H9 (cell line): ENCODE results near the gene DUSP28. TPM values are rescaled to one million over a fixed set of nuclear protein-coding genes. Genes with fewer than 3 reads are reported as not detected.

Experiments
- DNase-seq: peaks from one replicate; pipeline ENCODE4 v3.0.0-alpha.2; 2017
- H2AFZ ChIP-seq: one replicate; pipeline ENCODE4 v1.6.1; 2013; ENCODE audit warnings: mild to moderate bottlenecking, low read length, control low read depth, moderate library complexity
- H2AK5ac ChIP-seq: 2 replicates; pipeline ENCODE4 v1.6.1; 2013; ENCODE audit warnings: low read length, control low read depth, mixed read lengths; ENCODE audit not compliant: insufficient read length
- H2BK120ac ChIP-seq: one replicate; pipeline ENCODE4 v1.6.1; 2013; ENCODE audit warnings: low read depth, mild to moderate bottlenecking, low read length, control low read depth, inconsistent platforms; ENCODE audit not compliant: poor library complexity, severe bottlenecking
- H2BK12ac ChIP-seq: 2 replicates; pipeline ENCODE4 v1.6.1; 2013; ENCODE audit warnings: low read length, control low read depth, mixed read lengths, low read depth; ENCODE audit not compliant: insufficient read length
- H2BK15ac ChIP-seq: 2 replicates; pipeline ENCODE4 v1.6.1; 2013; ENCODE audit warnings: low read depth, low read length, control low read depth
- H2BK20ac ChIP-seq: one replicate; pipeline ENCODE4 v1.6.1; 2013; ENCODE audit warnings: low read depth, mild to moderate bottlenecking, low read length, control low read depth, inconsistent platforms; ENCODE audit not compliant: poor library complexity, severe bottlenecking
- H2BK5ac ChIP-seq: 2 replicates; pipeline ENCODE4 v1.6.1; 2013; ENCODE audit warnings: low read length, control low read depth, mixed read lengths; ENCODE audit not compliant: insufficient read length
- H3K14ac ChIP-seq: 2 replicates; pipeline ENCODE4 v1.6.1; 2013; ENCODE audit warnings: low read length, control low read depth; ENCODE audit not compliant: insufficient read depth
- H3K18ac ChIP-seq: 2 replicates; pipeline ENCODE4 v1.6.1; 2013; ENCODE audit warnings: low read depth, mild to moderate bottlenecking, mixed read lengths, low read length, control low read depth; ENCODE audit not compliant: insufficient read length
- H3K23ac ChIP-seq: 2 replicates; pipeline ENCODE4 v1.6.1; 2013; ENCODE audit warnings: low read length, control low read depth, mixed read lengths, low read depth; ENCODE audit not compliant: insufficient read length
- H3K23me2 ChIP-seq: 2 replicates; pipeline ENCODE4 v1.6.1; 2013; ENCODE audit warnings: low read depth, mild to moderate bottlenecking, mixed read lengths, low read length, control low read depth; ENCODE audit not compliant: insufficient read length, poor library complexity, severe bottlenecking
- H3K27ac ChIP-seq: 2 replicates; pipeline ENCODE4 v1.5.1; 2013; ENCODE audit warnings: low read length, control low read depth, mixed read lengths, low read depth; ENCODE audit not compliant: insufficient read length
- H3K27me3 ChIP-seq: 2 replicates; pipeline ENCODE4 v1.6.1; 2013; ENCODE audit warnings: low read length, control low read depth, inconsistent platforms; ENCODE audit not compliant: insufficient read depth
- H3K4ac ChIP-seq: 2 replicates; pipeline ENCODE4 v1.6.1; 2013; ENCODE audit warnings: low read depth, mild to moderate bottlenecking, control low read depth, inconsistent platforms, low read length, moderate library complexity
- H3K4me1 ChIP-seq: 2 replicates; pipeline ENCODE4 v1.6.1; 2013; ENCODE audit warnings: low read length, control low read depth, inconsistent platforms; ENCODE audit not compliant: insufficient read depth
- H3K4me2 ChIP-seq: 2 replicates; pipeline ENCODE4 v1.6.1; 2013; ENCODE audit warnings: low read length, control low read depth, mixed read lengths; ENCODE audit not compliant: insufficient read length, insufficient read depth
- H3K56ac ChIP-seq: 2 replicates; pipeline ENCODE4 v1.6.1; 2013; ENCODE audit warnings: low read depth, mild to moderate bottlenecking, mixed read lengths, low read length, control low read depth; ENCODE audit not compliant: insufficient read length
- H3K79me1 ChIP-seq: 2 replicates; pipeline ENCODE4 v1.6.1; 2013; ENCODE audit warnings: low read depth, mild to moderate bottlenecking, moderate library complexity, low read length, control low read depth, inconsistent platforms; ENCODE audit not compliant: insufficient read depth, poor library complexity, severe bottlenecking
- H3K79me2 ChIP-seq: 2 replicates; pipeline ENCODE4 v1.6.1; 2013; ENCODE audit warnings: low read length, control low read depth, inconsistent platforms; ENCODE audit not compliant: insufficient read depth
- H3K9ac ChIP-seq: 2 replicates; pipeline ENCODE4 v1.6.1; 2013; ENCODE audit warnings: low read length, control low read depth, mixed read lengths; ENCODE audit not compliant: insufficient read length; ENCODE audit errors: extremely low read depth
- H3K9me3 ChIP-seq: one replicate; pipeline ENCODE4 v1.6.1; 2013; ENCODE audit warnings: low read depth, low read length, inconsistent platforms; ENCODE audit not compliant: control insufficient read depth
- H3T11ph ChIP-seq: one replicate; pipeline ENCODE4 v1.6.1; 2013; ENCODE audit warnings: mild to moderate bottlenecking, low read length, control low read depth, inconsistent platforms
- H4K20me1 ChIP-seq: one replicate; pipeline ENCODE4 v1.6.1; 2013; ENCODE audit not compliant: control insufficient read depth, insufficient read length, insufficient read depth
- H4K5ac ChIP-seq: 2 replicates; pipeline ENCODE4 v1.6.1; 2013; ENCODE audit warnings: low read depth, mild to moderate bottlenecking, mixed read lengths, low read length, control low read depth; ENCODE audit not compliant: insufficient read length
- H4K8ac ChIP-seq: replicated peaks from 2 replicates; pipeline ENCODE4 v1.6.1; 2013; ENCODE audit warnings: low read length, control low read depth, mixed read lengths, low read depth; ENCODE audit not compliant: insufficient read length
- H4K91ac ChIP-seq: 2 replicates; pipeline ENCODE4 v1.6.1; 2013; ENCODE audit warnings: low read depth, mild to moderate bottlenecking, moderate library complexity, mixed read lengths, low read length, control low read depth; ENCODE audit not compliant: insufficient read length
- H3K27ac Mint-ChIP-seq, 3 experiments: 2 replicates in 2 of 3; 3 replicates in 1 of 3; pipeline ENCODE4 v1.8.0; 2020 to 2021; ENCODE audit warnings: mixed read lengths in 3 of 3, mild to moderate bottlenecking in 1 of 3, moderate library complexity in 1 of 3
- H3K27me3 Mint-ChIP-seq: 2 replicates; pipeline ENCODE4 v1.8.0; 2021; ENCODE audit warnings: low read depth, mild to moderate bottlenecking, moderate library complexity, mixed read lengths
- H3K36me3 Mint-ChIP-seq, 3 experiments: 2 replicates in 2 of 3; 3 replicates in 1 of 3; pipeline ENCODE4 v1.8.0; 2020 to 2021; ENCODE audit warnings: low read depth in 3 of 3, mixed read lengths in 3 of 3; ENCODE audit not compliant: insufficient read depth in 1 of 3
- H3K4me1 Mint-ChIP-seq, 2 experiments: 2 replicates each; pipeline ENCODE4 v1.8.0; 2020; ENCODE audit warnings: mixed read lengths in 2 of 2
- H3K4me3 Mint-ChIP-seq, 2 experiments: 2 replicates in 1 of 2; 3 replicates in 1 of 2; pipeline ENCODE4 v1.8.0; 2020 to 2021; ENCODE audit warnings: mild to moderate bottlenecking in 2 of 2, mixed read lengths in 2 of 2, moderate library complexity in 1 of 2
- H3K9me3 Mint-ChIP-seq, 2 experiments: 2 replicates in 1 of 2; 3 replicates in 1 of 2; pipeline ENCODE4 v1.8.0; 2020; ENCODE audit warnings: mild to moderate bottlenecking in 2 of 2, mixed read lengths in 2 of 2, moderate library complexity in 1 of 2
- WGBS: extraction: QIAGEN DNeasy Blood & Tissue Kit; methylation state at CpG from one replicate; pipeline ENCODE4 v1.1.7; 2013; ENCODE audit warnings: missing lambda C conversion rate, low lambda C conversion rate, mixed read lengths; ENCODE audit not compliant: insufficient read length; ENCODE audit errors: extremely low coverage; 5-methylcytosine and 5-hydroxymethylcytosine counted together
- total RNA-seq: library from RNA; stranded (reverse); gene quantifications from 2 replicates; pipeline ENCODE4 v1.2.1, GENCODE V29; 2021
- TF ChIP-seq, protein P1 (sequence below): fragments of 200-600 bp; sonication (generic); conservative IDR thresholded peaks from 3 replicates; pipeline ENCODE4 v1.8.0; 2021; ENCODE audit warnings: antibody characterized with exemption, mild to moderate bottlenecking

The DUSP28 gene
- total RNA-seq, 1 experiment from 2014 or later, result 1.6 TPM

DNA sequence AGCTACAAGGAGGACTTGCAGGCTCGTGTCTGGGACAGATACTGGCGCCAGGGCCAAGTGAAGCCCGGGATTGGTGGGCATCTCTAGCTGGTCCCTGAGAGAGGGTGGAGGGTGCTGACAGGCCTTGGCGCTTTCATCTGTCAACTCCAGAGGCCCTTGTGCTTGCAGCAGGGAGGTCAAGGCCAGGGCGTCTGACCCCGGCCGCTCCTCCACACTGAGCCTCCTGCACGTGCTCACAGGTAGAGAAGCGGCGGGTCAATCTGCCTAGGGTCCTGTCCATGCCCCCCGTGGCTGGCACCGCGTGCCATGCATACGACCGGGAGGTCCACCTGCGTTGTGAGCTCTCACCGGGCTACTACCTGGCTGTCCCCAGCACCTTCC, 35.9 kb downstream of the DUSP28 start:
- Histone ChIP-seq H3K27ac (no peak overlapping the region), H4K8ac (no peak overlapping the region), H3K14ac (no peak overlapping the region), H3T11ph (no peak overlapping the region), H2AFZ (no peak overlapping the region), H3K4me1 (no peaks in the 10 kb centered on the region), H3K9me3 (no peaks in the 10 kb centered on the region), H3K27me3 (no peaks in the 10 kb centered on the region), H4K20me1 (no peaks in the 10 kb centered on the region), H3K23me2 (no peaks in the 10 kb centered on the region), H2BK20ac (no peak overlapping the region), H3K79me1 (no peaks in the 10 kb centered on the region), H3K9ac (no peak overlapping the region), H3K56ac (no peak overlapping the region), H2AK5ac (no peak overlapping the region), H4K5ac (no peak overlapping the region), H3K18ac (no peak overlapping the region), H2BK120ac (no peak overlapping the region), H3K4me2 (no peak overlapping the region), H4K91ac (no peak overlapping the region), H2BK12ac (no peak overlapping the region), H2BK5ac (no peak overlapping the region), H3K79me2 (no peaks in the 10 kb centered on the region), H2BK15ac (no peak overlapping the region), H3K4ac (no peak overlapping the region), H3K23ac (no peak overlapping the region)
- Mint-ChIP-seq H3K36me3 (peaks cover 5 to 22% (median 14%) of the 10 kb centered on the region in 3 experiments; a peak in 6 of 7 replicates), H3K9me3 (no peaks in the 10 kb centered on the region), H3K27ac (no peak overlapping the region; a peak in 1 of 7 replicates), H3K27me3 (no peaks in the 10 kb centered on the region), H3K4me1 (no peaks in the 10 kb centered on the region), H3K4me3 (no peak overlapping the region)
- TF ChIP-seq, protein P1, sequence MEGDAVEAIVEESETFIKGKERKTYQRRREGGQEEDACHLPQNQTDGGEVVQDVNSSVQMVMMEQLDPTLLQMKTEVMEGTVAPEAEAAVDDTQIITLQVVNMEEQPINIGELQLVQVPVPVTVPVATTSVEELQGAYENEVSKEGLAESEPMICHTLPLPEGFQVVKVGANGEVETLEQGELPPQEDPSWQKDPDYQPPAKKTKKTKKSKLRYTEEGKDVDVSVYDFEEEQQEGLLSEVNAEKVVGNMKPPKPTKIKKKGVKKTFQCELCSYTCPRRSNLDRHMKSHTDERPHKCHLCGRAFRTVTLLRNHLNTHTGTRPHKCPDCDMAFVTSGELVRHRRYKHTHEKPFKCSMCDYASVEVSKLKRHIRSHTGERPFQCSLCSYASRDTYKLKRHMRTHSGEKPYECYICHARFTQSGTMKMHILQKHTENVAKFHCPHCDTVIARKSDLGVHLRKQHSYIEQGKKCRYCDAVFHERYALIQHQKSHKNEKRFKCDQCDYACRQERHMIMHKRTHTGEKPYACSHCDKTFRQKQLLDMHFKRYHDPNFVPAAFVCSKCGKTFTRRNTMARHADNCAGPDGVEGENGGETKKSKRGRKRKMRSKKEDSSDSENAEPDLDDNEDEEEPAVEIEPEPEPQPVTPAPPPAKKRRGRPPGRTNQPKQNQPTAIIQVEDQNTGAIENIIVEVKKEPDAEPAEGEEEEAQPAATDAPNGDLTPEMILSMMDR, result no peak
- DNase-seq, result no peak
- WGBS, result no CpG with 5 or more reads among the region's 17 CpGs
